ENCODE results near the gene TTC39C. TPM values are rescaled to one million over a fixed set of nuclear protein-coding genes. Genes with fewer than 3 reads are reported as not detected.

The TTC39C gene
- total and polyA plus RNA-seq, 2 experiments from 2014 or later = 69.4 to 136 TPM

- H3K4me2 ChIP-seq = no peak overlapping the region
- Mint-ChIP-seq H3K27me3 (ENCODE audit: insufficient read depth, low read depth, poor library complexity) (peaks cover 3% of the 10 kb centered on the region), H3K27ac (no peak overlapping the region), H3K4me3 (no peak overlapping the region), H3K9me3 (peaks cover 11% of the 10 kb centered on the region), H3K4me1 (peaks cover 6% of the 10 kb centered on the region; the same call in 2 of the 3 replicates), H3K36me3 (ENCODE audit: low read depth) (peaks cover 3% of the 10 kb centered on the region; the same call in 2 of the 3 replicates)
- H3K27ac ChIP-seq (ENCODE audit: low read depth) = no peak overlapping the region
- H3K4me1 ChIP-seq (ENCODE audit: insufficient read depth) = no peaks in the 10 kb centered on the region
- peaks cover 97% of the 10 kb centered on the region for H3K79me2 ChIP-seq (replicated peaks; ENCODE audit: insufficient read depth)
- H3K4me3 ChIP-seq = no peak overlapping the region
- no peak for DNase-seq (ENCODE audit: low spot score)
- no peaks in the 10 kb centered on the region for H3K9me2 ChIP-seq (ENCODE audit: insufficient read depth)
- H4K20me1 ChIP-seq (replicated peaks; ENCODE audit: insufficient read depth) = peaks cover 22% of the 10 kb centered on the region
- H2AFZ ChIP-seq = no peak overlapping the region
- TF ChIP-seq REST (IDR thresholded peaks at IDR 0.05; ENCODE audit: unreplicated experiment) (no peak), POLR2AphosphoS5 (IDR thresholded peaks at IDR 0.05; ENCODE audit: low read depth) (no peak), NANOG (IDR thresholded peaks at IDR 0.05; ENCODE audit: borderline replicate concordance) (no peak), ZNF462 (CRISPR knock-in tag; IDR thresholded peaks at IDR 0.05) (no peak), EZH2phosphoT487 (IDR thresholded peaks at IDR 0.05; ENCODE audit: unreplicated experiment) (no peak), CTCF (conservative IDR thresholded peaks at IDR 0.05; ENCODE audit: low read depth in 2 of 2) (no peak), ETS1 (IDR thresholded peaks at IDR 0.05) (no peak), ZNF114 (CRISPR knock-in tag; IDR thresholded peaks at IDR 0.05) (no peak), JUNB (IDR thresholded peaks at IDR 0.05; ENCODE audit: unreplicated experiment) (no peak), ZNF331 (CRISPR knock-in tag; IDR thresholded peaks at IDR 0.05; ENCODE audit: low read depth) (no peak), STAT1 (IDR thresholded peaks at IDR 0.05; ENCODE audit: unreplicated experiment) (no peak), CREB1 (CRISPR knock-in tag; IDR thresholded peaks at IDR 0.05; ENCODE audit: low read depth) (no peak), EZH2 (IDR thresholded peaks at IDR 0.05; ENCODE audit: low read depth, unreplicated experiment) (no peak)
- no peaks in the 10 kb centered on the region; the same call in 1 of the 2 replicates for H3K36me3 ChIP-seq (ENCODE audit: insufficient read depth)
- no peak for ATAC-seq
- no peaks in the 10 kb centered on the region for H3K27me3 ChIP-seq (ENCODE audit: insufficient read depth)
- no peaks in the 10 kb centered on the region; the same call in 1 of the 2 replicates for H3F3A ChIP-seq (replicated peaks; ENCODE audit: low read depth)
Measured at GRCh38 chr18:24041691-24042090, 27.1 kb downstream of the TTC39C start.

Data from GM23338 (cell line).